ENCODE data around the gene PFN3. TPM values are rescaled to one million over a fixed set of nuclear protein-coding genes. Genes with fewer than 3 reads are reported as not detected.
A peak's percentile ranks its signal among the peaks of the same experiment; 100 is the strongest.

PFN3 gene, protein sequence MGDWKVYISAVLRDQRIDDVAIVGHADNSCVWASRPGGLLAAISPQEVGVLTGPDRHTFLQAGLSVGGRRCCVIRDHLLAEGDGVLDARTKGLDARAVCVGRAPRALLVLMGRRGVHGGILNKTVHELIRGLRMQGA
- not detected in 2 replicates for total RNA-seq

DNA sequence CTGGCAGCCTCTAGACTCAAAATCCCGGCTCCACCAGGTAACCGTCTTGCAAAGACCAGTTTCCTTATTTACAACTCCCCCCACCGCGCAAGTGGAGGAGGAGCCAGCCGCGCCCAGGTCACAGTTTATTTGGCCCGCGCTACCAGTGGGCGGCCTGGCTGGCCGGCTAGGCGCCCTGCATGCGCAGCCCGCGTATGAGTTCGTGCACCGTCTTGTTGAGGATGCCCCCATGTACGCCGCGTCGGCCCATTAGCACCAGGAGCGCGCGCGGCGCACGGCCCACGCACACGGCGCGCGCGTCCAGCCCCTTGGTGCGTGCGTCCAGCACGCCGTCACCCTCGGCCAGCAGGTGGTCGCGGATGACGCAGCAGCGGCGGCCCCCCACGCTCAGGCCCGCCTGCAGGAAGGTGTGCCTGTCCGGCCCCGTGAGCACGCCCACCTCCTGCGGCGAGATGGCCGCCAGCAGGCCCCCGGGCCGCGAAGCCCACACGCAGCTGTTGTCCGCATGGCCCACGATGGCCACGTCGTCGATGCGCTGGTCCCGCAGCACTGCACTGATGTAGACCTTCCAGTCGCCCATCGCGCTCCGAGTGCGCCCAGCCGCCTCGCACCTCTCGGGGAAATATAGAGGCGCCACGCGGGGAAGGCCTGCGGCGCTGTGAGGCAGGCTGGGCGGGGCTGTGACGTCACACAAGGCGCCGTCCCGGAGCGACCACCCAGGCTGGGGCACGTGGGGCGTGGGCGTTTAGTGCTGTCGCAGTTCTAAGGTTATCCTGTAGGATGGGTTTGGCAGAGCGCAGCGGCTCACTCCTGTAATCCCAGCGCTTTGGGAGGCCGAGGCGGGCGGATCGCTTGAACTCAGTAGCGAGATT is at the start of gene PFN3:
Gene PFN3 (minus strand): TSS at position 665 of the 872 bp plus-strand sequence. CDS start 85 bp downstream, at position 580.
- peak; percentile 16 to 56 for DNase-seq (ENCODE audit: low read depth in 2 of 2)

DNA sequence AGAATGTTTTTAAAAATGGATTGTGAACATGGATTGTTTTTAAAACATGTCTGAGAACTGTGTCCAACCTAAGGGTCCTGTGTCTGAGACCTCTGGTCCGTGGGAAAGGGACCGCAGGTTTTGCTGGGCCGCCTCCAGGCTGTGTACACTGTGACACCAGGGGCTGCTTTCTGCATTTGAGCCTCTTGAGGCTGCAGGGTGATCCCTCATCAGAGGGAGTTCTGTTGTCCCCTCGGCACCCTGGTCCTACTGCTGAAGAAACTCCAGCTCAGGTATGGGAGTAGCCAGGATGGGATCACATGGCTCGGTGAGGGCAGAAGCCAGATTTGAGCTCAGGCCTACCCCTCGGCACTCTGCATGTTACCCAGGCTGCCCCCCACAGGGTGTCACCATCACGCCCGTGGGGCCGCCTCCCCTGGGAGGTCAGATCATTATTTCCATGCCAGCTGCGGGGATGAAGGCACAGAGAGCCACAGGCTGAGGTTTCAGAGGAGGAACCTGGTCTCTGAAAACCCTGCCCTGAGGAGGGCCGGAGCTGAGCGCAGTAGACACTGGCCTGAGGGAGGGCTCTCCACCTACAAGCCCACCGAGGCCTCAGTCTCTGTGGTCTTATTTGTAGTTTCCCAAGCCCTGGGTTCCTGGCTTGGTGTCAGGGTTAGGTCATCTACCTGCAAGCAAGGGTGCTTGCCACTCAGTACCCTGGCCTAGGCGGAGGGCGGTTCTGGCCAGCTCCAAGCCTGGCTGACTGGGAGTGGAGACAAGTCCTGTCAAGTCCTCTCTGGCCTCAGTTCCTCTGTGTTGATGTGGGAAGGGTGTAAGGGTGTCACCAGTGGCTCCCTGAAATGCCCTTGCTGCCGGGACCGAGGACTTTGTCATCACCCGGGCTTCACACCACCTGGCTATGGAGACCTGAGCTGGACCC is 48.9 kb upstream of the PFN3 start:
- DNase-seq (ENCODE audit: low read depth in 2 of 2): no peak

DNA sequence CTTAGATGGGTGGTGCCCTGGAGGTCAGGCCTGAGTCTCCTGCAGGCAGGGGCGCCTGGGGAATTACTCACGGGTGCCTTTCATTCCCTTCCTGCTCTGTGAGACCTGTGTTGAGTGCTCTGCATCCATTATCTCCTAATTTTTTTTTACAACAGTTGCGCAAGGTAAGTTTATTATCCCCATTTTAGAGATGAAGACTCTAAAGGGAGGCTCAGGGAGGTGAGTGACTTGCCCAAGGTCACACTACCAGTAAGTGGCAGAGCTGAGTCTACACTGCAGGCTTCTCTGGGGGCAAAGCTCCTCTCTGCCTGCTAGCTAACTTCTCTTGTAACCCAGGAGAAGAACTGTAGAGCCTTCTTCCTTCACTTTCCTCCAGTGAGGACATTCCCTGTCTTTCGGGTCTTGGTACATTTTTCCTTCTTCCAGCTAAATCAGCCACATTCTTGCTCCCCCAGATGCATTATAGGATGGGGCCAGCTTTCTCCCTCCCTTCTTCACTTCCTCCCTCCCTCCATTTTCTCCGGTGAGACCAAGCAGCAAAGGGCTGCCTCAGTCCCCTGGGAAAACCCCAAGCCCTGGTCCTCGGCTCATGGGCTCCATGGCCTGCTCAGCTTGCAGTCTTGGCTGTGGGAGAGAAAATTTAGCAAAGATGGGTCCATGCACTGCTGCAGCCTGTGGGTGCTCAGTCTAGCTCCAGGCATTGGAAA is 47.9 kb upstream of the PFN3 start:
- no peak for DNase-seq (ENCODE audit: low read depth in 2 of 2)

DNA sequence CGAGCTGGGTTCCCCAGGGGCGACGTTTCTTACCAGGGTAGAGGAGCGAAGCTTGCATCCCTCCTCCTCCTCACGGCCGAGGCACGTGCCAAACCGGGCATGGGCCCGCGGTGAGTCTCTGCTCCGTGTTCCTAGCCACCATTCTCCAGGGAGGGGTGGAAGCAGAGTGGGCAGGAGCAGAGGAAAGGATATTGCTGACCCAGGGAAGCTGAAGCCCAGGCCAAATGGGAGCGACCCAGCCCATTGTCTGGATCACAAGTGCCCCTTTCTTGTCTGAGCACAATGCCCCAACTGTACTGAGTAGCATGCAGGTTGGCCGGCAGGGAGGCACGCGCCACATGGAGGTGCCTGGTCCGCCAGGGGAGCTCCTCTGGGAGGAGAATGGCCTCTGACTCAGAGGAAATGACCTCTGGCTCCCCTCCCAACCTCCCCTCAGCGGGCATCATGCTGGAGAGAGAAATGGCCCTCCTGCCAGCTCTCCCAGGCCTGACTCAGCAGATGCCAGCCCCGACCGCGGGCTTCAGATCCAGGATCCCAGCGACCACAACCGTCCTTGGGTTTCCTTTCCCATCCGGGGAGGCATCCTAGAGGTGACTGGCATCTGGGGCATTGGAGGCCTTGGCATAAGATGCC is 47.3 kb upstream of the PFN3 start:
- peak in 1 of 2 donors; percentile 63 for DNase-seq (ENCODE audit: low read depth in 2 of 2)

DNA sequence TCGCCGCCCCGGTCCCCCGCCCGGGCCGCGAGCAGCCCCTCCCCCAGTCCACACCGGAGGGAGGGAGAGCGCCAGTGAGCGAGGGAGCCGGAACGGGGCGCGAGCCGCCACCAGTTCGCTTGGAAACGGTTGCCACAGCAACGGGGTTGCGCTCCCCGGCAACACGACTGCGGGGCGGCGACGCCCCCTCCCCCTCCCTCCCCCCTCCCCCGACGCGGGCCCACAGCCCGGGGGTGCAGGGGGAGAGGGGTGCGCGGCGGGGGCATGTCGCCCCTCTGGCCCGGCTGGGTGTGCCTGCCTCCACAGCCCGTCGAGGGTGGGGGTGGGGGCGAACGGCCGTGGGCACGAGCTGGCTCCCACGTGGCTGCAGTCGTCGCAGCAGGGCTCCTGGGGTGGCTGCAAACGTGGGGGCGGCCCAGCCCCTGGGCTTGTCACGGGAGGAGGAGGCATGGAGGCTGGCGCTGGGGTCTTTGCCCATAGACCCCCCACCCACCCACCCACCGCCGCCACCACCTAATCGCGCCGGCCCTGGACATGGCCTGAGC is 46.7 kb upstream of the PFN3 start:
- DNase-seq (ENCODE audit: low read depth in 2 of 2): peak in 1 of 2 donors; percentile 36

DNA sequence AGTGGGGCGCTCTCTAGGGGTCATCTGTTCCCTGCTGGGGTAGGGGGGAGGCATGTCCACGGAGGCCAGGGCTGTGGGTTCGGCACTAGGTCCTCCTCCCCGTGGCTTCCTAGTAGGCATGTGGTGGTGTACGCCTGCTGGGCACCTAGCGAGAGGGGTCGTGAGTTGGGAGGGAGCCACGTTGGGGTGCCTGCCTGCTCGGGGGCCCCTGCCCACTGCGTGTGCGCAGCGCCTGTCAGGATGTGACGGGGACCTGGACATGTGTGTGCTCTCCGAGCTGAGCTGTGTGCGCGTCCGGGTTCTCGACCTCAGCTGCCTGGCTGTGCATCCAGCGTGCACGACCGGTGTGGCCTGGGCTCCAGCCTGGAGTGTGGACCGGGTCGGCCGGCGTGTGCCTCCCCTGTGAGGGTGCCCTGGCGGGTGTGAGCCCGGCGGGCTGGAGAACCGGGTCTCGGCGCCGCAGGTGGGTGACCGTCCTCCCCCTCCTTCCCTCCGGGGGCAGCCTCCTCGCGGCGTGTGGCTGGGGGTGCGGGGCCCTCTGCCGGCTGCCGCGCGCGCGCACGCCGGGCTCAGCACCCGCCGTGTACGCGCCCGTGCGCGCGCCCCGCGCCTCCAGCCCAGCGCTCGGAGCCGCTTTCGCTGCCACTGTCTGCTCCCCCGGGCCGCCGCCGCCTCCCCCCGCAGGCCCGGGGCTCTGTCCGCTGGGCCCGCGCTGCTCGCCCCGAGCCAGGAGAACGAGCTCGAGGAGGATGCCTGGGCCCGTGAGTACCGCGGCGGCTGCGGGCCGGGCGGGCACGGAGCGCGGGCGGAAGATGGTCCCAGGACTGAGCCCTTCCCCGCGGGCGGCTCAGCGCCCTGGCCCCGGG is 46.0 kb upstream of the PFN3 start, which contains the start of gene PRR7:
Gene PRR7 (plus strand): TSS at position 615 of the 866 bp plus-strand sequence. CDS start 8,254 bp downstream, outside the sequence.
- peak; percentile 28 to 72 for DNase-seq (ENCODE audit: low read depth in 2 of 2)

DNA sequence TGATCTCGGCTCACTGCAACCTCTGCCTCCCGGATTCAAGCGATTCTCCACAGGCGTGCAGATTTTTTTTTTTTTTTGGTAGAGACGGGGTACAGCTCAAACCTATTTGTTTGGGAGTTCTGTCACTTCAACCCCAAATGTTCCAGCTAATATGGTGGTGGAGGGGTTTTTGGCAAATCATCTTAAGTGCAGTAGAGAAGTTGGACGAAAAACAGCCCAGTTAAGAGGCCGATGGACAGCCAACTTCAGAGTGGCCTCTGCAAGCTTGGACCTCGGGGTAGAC is 45.4 kb upstream of the PFN3 start:
- no peak for DNase-seq (ENCODE audit: low read depth in 2 of 2)

DNA sequence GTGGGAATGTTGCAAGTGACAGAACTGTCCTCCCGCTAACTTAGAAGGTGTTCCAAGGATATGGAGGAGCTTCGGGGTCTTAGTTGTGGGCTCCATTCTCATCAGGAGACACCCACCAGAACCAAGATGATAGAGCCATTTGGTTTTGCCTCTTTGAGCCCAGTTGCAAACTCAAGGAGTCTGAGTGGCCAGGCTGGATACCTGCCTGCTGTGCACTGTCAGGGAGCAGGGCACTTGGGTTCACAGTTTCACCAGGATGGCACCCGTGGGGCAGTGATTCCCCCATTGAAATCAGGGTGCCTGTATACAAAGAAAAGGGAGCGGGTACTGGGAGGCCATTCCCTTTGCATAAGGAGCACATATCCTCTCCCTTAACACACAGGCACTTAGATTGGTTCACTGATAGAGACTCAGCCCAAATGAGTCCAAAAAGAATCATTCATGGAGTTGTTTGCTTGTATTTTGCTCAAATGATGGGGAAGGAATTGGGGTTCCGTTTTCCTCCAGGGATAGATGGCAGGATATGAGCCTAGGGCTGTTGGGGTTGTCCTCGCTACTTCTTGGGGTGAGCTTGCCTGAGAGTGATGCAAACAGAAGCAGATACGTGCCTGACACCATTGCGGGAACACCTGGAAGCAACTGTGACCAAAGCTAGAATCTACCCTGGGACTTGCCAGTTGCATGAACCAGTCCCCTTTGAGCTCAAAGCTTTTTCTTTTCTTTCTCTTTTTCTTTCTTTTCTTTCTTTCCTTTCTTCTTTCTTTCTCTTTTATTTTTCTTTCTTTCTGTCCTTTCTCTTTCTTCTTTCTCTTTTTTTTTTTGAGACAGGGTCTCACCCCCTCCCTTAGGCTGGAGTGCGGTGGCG is 44.8 kb upstream of the PFN3 start:
- no peak for DNase-seq (ENCODE audit: low read depth in 2 of 2)

DNA sequence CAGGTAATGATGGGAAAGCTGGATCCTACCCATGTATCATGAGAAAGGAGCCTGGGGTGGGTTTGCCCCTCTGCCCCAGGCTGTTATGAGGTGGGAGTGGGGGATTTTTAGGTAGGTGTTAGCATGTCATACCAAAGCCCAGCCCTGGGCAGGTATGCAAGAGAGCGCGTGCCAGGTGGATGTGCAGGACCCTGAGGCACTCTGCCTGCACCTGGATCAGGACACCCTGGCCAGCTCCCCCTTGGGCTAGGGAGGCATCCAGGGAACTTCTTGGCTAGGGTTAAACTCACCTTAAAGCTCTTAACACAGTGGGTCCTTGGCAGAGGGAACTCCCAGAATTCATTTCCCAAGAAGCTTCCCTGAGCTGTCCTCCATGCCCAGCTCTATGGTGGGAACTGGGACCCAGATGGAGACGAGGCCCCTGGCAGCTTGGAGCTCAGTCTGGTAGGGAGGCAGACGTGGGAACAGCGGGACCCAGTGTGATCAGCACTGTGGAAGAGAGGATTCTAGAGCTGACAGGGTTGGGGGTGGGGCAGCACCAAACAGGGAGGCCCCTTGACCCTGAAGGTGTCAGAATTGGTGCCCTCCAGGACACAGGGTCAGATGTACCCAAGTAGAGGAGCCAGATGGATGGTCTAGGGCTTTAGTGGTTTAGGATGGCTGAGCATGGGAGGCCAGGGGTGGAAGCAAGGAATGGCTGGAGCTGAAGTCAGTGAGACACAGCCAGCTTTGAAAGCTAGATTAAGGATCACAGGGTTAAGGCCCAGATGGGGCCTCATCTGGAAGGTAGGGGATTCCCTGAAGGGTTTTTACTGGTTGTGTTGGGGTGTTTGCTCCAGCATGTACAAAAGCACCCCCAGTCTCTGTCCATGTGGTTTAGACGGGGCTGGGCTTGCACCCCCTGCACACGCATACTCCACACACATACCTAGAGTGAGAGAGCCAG is 43.9 kb upstream of the PFN3 start:
- no peak for DNase-seq (ENCODE audit: low read depth in 2 of 2)

DNA sequence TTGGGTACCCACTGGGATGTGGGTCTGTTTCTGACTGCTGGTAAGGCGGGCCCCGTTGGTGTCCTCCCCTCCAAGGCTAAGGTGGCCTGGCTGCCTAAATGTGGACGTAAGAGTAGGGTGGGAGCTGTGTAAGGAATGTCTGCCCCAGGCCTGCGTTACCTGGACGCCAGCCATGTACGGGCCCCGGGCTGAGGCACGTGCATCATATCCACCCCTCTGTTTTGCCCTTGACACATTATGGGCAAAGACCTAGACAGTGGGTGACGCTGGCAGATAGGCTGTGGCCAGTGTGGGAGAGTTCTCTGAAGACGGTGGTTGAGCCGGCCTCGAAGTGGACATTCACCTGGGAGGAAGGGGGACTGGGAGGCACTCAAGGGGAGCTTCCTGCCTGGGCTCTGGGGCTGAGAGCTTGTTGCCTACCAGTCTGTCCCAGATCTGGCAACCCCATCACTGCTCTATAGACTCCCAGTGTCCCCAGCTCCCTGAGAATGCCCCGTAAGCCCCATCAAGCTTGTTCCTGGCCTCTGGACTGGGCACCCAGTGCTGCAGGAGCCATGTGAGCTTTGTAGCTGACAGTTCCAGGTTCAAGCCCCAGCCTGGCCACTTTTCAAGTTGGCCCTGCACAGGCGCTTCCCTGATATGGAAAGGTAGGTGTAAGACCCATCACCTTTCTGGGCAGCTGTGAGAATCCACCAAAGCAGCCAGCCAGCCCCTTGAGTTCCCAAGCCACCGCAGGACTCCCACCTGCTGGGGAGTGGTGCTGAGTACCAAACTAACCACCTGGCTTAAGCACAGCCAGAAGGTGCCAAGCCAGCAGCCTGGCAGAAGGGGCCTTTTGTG is 42.9 kb upstream of the PFN3 start:
- DNase-seq (ENCODE audit: low read depth in 2 of 2): no peak

DNA sequence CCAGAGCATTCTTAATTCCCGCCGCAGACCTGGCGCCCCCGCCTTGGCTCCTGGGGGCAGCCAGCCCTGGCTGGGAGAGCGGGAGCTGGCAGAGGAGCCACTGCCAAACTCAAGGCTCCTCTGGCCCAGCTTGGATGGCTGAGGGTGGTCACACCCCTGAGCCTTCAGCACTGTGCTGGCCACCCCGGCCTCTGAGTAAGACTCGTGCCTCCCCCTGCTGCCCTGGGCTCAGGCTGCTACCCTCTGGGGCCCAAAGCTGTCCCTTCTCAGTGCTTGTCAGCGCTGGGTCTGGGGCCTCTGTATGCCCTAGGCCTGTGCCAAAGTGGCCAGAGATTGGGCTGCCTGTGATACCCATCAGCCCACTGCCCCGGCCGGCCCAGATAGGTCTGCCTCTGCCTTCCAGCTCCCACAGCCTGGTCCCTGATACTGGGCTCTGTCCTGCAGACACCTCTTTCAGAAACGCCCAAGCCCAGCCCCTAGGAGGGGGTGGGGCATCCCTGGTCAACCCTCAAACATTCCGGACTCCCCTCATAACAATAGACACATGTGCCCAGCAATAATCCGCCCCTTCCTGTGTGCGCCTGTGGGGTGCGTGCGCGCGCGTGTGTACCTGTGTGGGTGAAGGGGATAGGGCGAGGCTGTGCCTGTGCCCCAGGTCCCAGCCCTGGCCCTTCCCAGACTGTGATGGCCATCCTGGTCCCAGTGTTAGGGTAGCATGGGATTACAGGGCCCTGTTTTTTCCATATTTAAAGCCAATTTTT is 41.8 kb upstream of the PFN3 start:
- DNase-seq (ENCODE audit: low read depth in 2 of 2): no peak

DNA sequence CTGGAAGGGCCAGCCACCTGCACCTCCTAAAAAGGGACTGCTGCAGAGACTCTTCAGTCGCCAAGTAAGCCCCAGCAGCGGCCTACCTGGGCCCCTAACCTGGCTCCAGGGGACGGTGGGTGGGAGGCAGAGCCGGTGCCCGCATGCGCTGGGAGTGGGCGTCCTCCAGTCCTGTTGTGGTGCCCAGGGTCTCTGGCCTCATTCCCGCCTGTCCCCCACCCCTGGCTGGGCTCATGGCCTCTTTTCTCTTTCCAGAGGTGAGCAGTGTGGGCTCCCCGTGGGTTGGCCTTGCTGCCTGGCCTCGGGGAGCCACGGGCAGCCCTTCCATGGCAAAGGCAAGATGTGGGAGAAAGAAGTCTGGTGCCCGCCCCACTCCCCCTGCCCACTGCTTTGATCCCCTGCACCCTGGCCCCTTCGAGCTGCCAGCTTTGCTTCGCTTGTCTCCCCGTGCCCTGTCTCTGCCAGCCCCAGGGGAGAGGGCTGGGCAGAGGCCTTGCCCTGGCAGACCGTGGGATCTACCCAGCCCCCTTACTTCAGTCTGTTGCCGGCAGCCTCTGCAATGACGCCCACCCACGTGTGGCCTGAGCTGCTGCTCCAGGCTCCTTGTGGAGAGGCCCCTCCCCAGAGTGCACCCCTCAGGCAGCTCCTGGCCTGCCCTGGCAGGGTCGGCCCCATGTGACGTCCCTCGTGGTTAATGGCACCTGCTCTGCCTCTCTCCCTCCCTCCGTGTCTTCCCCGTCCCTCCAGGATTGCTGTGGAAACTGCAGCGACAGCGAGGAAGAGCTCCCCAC is 40.7 kb upstream of the PFN3 start:
- no peak for DNase-seq (ENCODE audit: low read depth in 2 of 2)

DNA sequence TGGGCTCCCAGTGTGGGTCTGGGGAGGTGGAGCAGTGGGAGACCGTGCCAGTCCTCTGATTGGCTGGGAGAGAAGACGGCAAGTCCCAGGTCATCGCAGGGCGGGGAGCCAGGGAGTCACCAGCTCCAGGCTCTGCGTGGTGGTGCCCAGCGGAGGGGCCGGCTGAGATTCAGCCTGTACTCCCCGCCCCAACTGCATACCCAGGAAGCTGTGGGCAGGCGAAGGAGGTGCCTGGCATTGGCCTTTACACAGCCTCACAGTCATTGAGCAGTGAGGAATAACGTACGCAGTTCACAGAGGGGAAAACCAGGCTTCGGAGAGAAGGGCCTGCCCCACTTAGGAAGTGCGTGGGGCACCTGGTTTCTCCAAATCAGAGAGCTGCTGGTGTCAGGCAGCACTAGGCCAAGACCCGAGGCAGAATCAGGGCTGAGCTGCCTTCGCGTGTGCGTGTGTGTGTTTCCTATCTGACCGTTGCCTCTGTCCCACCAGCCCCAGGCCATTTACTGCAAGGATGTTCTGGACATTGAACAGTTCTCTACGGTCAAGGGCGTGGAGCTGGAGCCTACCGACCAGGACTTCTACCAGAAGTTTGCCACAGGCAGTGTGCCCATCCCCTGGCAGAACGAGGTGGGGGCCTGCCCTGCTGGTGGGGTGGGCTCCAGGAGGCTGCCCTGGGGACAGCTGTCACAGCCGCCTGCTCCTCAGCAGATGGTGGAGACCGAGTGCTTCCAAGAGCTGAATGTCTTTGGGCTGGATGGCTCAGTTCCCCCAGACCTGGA is 39.9 kb upstream of the PFN3 start:
- DNase-seq (ENCODE audit: low read depth in 2 of 2): no peak

DNA sequence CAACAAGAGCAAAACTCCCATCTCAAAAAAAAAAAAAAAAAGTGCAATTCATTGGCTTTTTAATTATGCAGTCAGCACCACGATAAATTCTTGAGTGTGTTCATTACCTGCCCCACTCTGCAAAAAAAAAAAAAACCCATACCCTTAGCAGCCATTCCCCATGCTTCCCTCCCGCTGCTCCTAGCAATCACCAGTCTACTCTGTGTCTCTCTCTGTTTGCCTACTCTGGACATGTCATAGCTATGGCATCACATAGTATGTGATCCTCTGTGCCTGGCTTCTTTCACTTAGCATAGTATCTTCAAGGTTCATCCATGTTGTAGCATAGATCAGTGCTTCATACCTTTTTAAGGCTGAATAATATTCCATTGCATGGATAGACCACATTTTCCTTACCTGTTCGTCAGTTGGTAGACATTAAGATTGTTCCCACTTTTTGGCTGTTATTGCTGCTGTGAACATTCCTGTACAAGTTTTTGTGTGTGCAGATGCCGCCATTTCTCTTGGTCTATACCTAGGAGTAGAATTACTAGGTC is 39.1 kb upstream of the PFN3 start:
- DNase-seq (ENCODE audit: low read depth in 2 of 2): no peak

Data from dermis microvascular lymphatic vessel endothelial cell (primary cell).